ENCODE data around the gene YARS1. TPM values are rescaled to one million over a fixed set of nuclear protein-coding genes. Genes with fewer than 3 reads are reported as not detected.
A peak's percentile ranks its signal among the peaks of the same experiment; 100 is the strongest.

Gene YARS1
- total RNA-seq, 1 experiment from 2014 or later: 194 TPM

GRCh38 chr1:32771561-32772280, 45.4 kb downstream of the YARS1 start:
- H3K4me2 ChIP-seq (ENCODE audit: insufficient read depth, insufficient read length, low read length): no peak overlapping the region
- H2BK120ac ChIP-seq (ENCODE audit: low read depth, low read length, poor library complexity, severe bottlenecking): no peak overlapping the region
- no peak overlapping the region for H4K5ac ChIP-seq (ENCODE audit: insufficient read length, low read depth, low read length)
- H3K79me1 ChIP-seq (ENCODE audit: insufficient read depth, low read depth, low read length, poor library complexity, severe bottlenecking): no peaks in the 10 kb centered on the region
- peaks cover 5% of the 10 kb centered on the region; the same call in 1 of the 2 replicates for H3K79me2 ChIP-seq (ENCODE audit: insufficient read depth, low read length)
- H3K27ac Mint-ChIP-seq: no peak overlapping the region; a peak in 1 of 7 replicates
- no peaks in the 10 kb centered on the region for H3K27me3 ChIP-seq (ENCODE audit: insufficient read depth, low read length)
- H3K9me3 Mint-ChIP-seq: no peaks in the 10 kb centered on the region
- TF ChIP-seq CTCF (conservative IDR thresholded peaks at IDR 0.05): no peak
- H2BK5ac ChIP-seq (ENCODE audit: insufficient read length, low read length): no peak overlapping the region
- no peak overlapping the region for H2AFZ ChIP-seq (ENCODE audit: low read length)
- H3K27ac ChIP-seq (ENCODE audit: insufficient read length, low read depth, low read length): no peak overlapping the region
- H2BK12ac ChIP-seq (ENCODE audit: insufficient read length, low read depth, low read length): no peak overlapping the region
- no peaks in the 10 kb centered on the region for H4K20me1 ChIP-seq (ENCODE audit: control insufficient read depth, insufficient read depth, insufficient read length)
- H2BK15ac ChIP-seq (ENCODE audit: low read depth, low read length): no peak overlapping the region
- H4K8ac ChIP-seq (replicated peaks; ENCODE audit: insufficient read length, low read depth, low read length): no peak overlapping the region
- no peak overlapping the region for H2BK20ac ChIP-seq (ENCODE audit: low read depth, low read length, poor library complexity, severe bottlenecking)
- H2AK5ac ChIP-seq (ENCODE audit: insufficient read length, low read length): no peak overlapping the region
- H3K23ac ChIP-seq (ENCODE audit: insufficient read length, low read depth, low read length): no peak overlapping the region
- no peaks in the 10 kb centered on the region for H3K27me3 Mint-ChIP-seq (ENCODE audit: low read depth)
- no peaks in the 10 kb centered on the region for H3K9me3 ChIP-seq (ENCODE audit: control insufficient read depth, low read depth, low read length)
- no CpG with 5 or more reads among the region's 30 CpGs for WGBS (ENCODE audit: extremely low coverage, insufficient read length, low lambda C conversion rate)
- H3K23me2 ChIP-seq (ENCODE audit: insufficient read length, low read depth, low read length, poor library complexity, severe bottlenecking): no peaks in the 10 kb centered on the region
- no peak overlapping the region for H3K56ac ChIP-seq (ENCODE audit: insufficient read length, low read depth, low read length)
- no peak overlapping the region for H3K4ac ChIP-seq (ENCODE audit: low read depth, low read length)
- no peak overlapping the region for H3K4me3 Mint-ChIP-seq
- H4K91ac ChIP-seq (ENCODE audit: insufficient read length, low read depth, low read length): no peak overlapping the region
- H3K18ac ChIP-seq (ENCODE audit: insufficient read length, low read depth, low read length): no peak overlapping the region
- no peak overlapping the region for H3K9ac ChIP-seq (ENCODE audit: extremely low read depth, insufficient read length, low read length)
- H3K4me1 ChIP-seq (ENCODE audit: insufficient read depth, low read length): no peaks in the 10 kb centered on the region; the same call in 1 of the 2 replicates
- no peak overlapping the region for H3T11ph ChIP-seq (ENCODE audit: low read length)
- H3K14ac ChIP-seq (ENCODE audit: insufficient read depth, low read length): no peak overlapping the region
- H3K36me3 Mint-ChIP-seq (ENCODE audit: insufficient read depth in 1 of 3, low read depth in 3 of 3): peaks cover 20 to 70% (median 66%) of the 10 kb centered on the region in 3 experiments
- DNase-seq: peak; percentile 44
- peaks cover 26 to 62% of the 10 kb centered on the region in 2 experiments for H3K4me1 Mint-ChIP-seq
